Upper lobe of left lung (tissue), 6 donors: ENCODE results near the gene MED27. TPM values are rescaled to one million over a fixed set of nuclear protein-coding genes. Genes with fewer than 3 reads are reported as not detected.

Source experiments
- ATAC-seq, 2 donors: fragments of 200-7000 bp; cut with Tn5 transposase; one replicate each; pipeline ENCODE4 v1.9.1; 2022; ENCODE audit warnings: mild to moderate bottlenecking in 2 of 2, moderate library complexity in 2 of 2; ENCODE audit not compliant: low FRiP score in 2 of 2
- DNase-seq, 2 donors: peaks; one replicate each; pipeline ENCODE4 v3.0.0-alpha.2; 2019 to 2020
- H3K27ac ChIP-seq, 4 donors: fragments of 200-600 bp; sonication (generic); one replicate each; pipeline ENCODE4 v1.5.1; 2016 to 2019
- H3K27me3 ChIP-seq, 4 donors: fragments of 200-600 bp; sonication (generic); one replicate each; pipeline ENCODE4 v1.5.1; 2017 to 2019
- H3K36me3 ChIP-seq, 4 donors: fragments of 200-600 bp; sonication (generic); one replicate each; pipeline ENCODE4 v1.5.1; 2016 to 2019
- H3K4me1 ChIP-seq, 4 donors: fragments of 200-600 bp; sonication (generic); one replicate each; pipeline ENCODE4 v1.5.1; 2018 to 2019
- H3K4me3 ChIP-seq, 4 donors: fragments of 200-600 bp; sonication (generic); one replicate each; pipeline ENCODE4 v1.5.1; 2017 to 2019; ENCODE audit warnings: mild to moderate bottlenecking in 2 of 4, moderate library complexity in 1 of 4
- H3K9me3 ChIP-seq, 4 donors: fragments of 200-600 bp; sonication (generic); one replicate each; pipeline ENCODE4 v1.5.1; 2018 to 2019
- EP300 ChIP-seq, 4 donors: sonication (generic); formaldehyde crosslinking; IDR thresholded peaks; one replicate each; pipeline ENCODE4 v1.5.1; 2017; ENCODE audit warnings: antibody characterized with exemption in 4 of 4, control low read depth in 2 of 4
- POLR2A ChIP-seq, 4 donors: fragments of 450-650 bp; IDR thresholded peaks; one replicate each; pipeline ENCODE4 v1.5.1; 2016 to 2017; ENCODE audit warnings: antibody characterized with exemption in 4 of 4, mild to moderate bottlenecking in 2 of 4
- POLR2AphosphoS5 ChIP-seq, 2 donors: sonication (generic); formaldehyde crosslinking; IDR thresholded peaks; one replicate each; pipeline ENCODE4 v1.5.1; 2017; ENCODE audit warnings: antibody characterized with exemption in 2 of 2
- WGBS, 2 donors: methylation state at CpG; one replicate each; pipeline ENCODE4 v1.1.5; 2017 to 2018; 5-methylcytosine and 5-hydroxymethylcytosine counted together
- total RNA-seq, 6 donors: library from RNA; depleted of rRNA in 4 of 6; stranded (reverse); fragments of >200 nt in 4 of 6; gene quantifications; one replicate each; pipeline versions ENCODE4 v1.1.0 to v1.2.1, GENCODE V29; 2016 to 2021
- TF ChIP-seq, protein P1 (sequence below), 6 experiments: fragments of 450-650 bp in 4 of 6; fragments of 200-600 bp in 2 of 6; sonication (generic) in 2 of 6; IDR thresholded peaks; one replicate each; pipeline ENCODE4 v1.5.1; 2016 to 2019; ENCODE audit warnings: antibody characterized with exemption in 6 of 6
- donor health status: DM: no; HTN: no; CAD: no; lungs with moderate emphysema.
- donor health status: DM: no; HTN: yes; CAD: no; lungs with severe emphysema.

The MED27 gene
- total RNA-seq, 6 donors from 2014 or later, result 4.9 to 24.2 (median 17.1) TPM

DNA sequence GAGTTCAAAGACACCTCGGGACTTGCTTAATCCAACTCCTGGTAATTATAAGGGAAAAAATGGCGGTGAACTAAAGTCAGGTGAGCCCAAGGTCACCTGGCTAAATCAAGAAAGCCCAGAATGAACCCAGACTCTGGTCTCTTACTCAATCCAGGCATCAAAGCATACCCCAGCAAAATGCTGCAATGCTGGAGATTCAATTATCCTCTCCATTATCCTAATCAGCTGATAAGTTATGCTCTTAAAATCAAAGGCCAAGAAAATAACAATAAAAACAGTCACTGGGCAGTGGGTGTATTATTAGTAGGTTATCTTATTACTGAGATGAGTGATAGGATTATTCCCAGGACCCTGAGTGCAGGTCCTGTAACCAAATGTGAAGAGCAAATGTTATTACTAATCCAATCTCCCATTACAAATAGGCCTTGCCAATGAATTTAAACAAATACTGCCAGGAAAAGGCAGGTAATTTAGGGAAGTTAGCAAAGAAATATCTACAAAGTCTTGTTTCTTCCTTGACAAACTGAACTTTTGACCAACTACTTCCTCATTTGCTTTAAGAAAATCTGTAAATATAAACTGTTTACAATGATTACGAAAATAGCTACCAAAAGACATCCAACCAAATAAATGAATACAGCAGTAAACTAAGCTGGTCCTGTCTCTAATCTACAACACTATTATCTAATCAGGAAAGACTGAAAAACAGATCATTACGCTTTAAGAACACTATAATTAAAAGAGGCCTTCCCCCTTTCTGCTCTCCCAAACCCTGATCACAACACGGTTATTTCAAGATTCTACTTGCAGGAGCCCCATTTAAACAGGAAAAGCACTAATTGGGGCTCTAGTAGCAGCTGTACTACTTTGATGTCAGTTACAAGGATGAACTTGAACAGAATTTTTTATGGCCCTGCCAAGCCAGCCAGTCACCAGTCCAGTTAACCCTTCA lies 103.2 kb downstream of the MED27 start:
- H3K4me1 ChIP-seq, result peaks cover 16 to 24% (median 20%) of the 10 kb centered on the region in 4 donors
- DNase-seq (no peak), ATAC-seq (no peak)
- WGBS, 2 donors, result 65 to 69% methylated on average over 5 of the region's 5 CpGs
- no peaks in the 10 kb centered on the region for H3K36me3 ChIP-seq
- H3K9me3 ChIP-seq, result no peaks in the 10 kb centered on the region
- H3K4me3 ChIP-seq, result no peak overlapping the region
- H3K27me3 ChIP-seq, result no peaks in the 10 kb centered on the region
- H3K27ac ChIP-seq, result peak overlapping the region in 2 of 4 donors; percentile 15 to 42
- TF ChIP-seq EP300 (IDR thresholded peaks at IDR 0.05) (no peak), POLR2AphosphoS5 (IDR thresholded peaks at IDR 0.05) (no peak), POLR2A (IDR thresholded peaks at IDR 0.05) (no peak)
- TF ChIP-seq, protein P1, sequence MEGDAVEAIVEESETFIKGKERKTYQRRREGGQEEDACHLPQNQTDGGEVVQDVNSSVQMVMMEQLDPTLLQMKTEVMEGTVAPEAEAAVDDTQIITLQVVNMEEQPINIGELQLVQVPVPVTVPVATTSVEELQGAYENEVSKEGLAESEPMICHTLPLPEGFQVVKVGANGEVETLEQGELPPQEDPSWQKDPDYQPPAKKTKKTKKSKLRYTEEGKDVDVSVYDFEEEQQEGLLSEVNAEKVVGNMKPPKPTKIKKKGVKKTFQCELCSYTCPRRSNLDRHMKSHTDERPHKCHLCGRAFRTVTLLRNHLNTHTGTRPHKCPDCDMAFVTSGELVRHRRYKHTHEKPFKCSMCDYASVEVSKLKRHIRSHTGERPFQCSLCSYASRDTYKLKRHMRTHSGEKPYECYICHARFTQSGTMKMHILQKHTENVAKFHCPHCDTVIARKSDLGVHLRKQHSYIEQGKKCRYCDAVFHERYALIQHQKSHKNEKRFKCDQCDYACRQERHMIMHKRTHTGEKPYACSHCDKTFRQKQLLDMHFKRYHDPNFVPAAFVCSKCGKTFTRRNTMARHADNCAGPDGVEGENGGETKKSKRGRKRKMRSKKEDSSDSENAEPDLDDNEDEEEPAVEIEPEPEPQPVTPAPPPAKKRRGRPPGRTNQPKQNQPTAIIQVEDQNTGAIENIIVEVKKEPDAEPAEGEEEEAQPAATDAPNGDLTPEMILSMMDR (IDR thresholded peaks at IDR 0.05), result no peak

DNA sequence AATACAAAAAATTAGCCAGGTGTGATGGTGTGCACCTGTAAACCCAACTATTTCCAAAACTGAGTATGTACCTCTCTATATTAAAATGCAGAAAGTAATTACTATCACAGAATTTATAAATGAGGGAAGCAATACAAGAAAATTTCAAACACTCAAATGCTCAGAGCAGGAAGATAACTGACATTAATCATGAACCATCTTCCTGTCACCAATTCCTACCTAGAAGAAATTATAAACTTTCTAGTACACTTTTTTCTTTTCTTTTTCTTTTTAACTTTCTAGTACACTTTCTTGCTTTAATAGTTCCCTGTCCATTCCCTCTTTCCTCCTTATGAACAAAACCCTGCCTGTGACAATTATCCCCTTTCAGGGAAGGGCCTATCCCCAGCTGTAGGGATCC lies 106.8 kb downstream of the MED27 start:
- H3K4me3 ChIP-seq, result no peak overlapping the region
- peaks cover 16 to 24% (median 20%) of the 10 kb centered on the region in 4 donors for H3K4me1 ChIP-seq
- TF ChIP-seq, protein P1 (IDR thresholded peaks at IDR 0.05), result no peak
- TF ChIP-seq POLR2A (IDR thresholded peaks at IDR 0.05), result no peak
- TF ChIP-seq EP300 (IDR thresholded peaks at IDR 0.05), result no peak
- no peak for TF ChIP-seq POLR2AphosphoS5 (IDR thresholded peaks at IDR 0.05)
- DNase-seq (no peak), ATAC-seq (no peak)
- no peaks in the 10 kb centered on the region for H3K36me3 ChIP-seq
- H3K27me3 ChIP-seq, result no peaks in the 10 kb centered on the region
- H3K9me3 ChIP-seq, result no peaks in the 10 kb centered on the region
- H3K27ac ChIP-seq, result no peak overlapping the region

DNA sequence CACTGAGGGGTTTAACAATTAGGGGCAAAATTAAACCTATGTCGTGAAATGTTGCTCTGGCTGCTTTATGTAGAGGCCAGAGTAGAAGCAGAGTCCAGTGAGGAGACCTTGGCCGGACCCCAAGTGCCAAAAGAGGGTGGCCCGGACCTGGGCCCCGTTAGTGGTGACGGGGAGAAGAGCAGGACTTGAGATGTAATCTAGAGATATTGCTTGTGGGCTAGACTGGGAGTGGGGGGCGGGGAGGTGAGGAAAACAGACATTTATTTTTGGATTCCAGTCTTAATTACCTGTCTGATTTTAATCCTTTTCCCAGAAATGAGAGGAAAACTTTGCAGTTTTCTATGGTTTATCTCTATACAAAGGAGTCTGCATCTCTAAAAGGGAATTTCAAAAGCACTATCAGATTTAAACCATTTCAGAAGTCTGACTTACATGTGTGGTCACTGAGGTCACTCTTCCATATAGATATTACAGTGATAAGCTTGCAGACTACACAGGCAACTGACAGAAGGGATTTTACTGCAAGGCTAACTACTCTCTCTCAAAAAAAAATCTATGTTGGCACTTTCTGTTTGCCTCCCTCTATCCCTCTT lies 108.1 kb downstream of the MED27 start:
- H3K36me3 ChIP-seq, result no peaks in the 10 kb centered on the region
- ATAC-seq (no peak), DNase-seq (no peak)
- H3K27me3 ChIP-seq, result no peaks in the 10 kb centered on the region
- WGBS, 2 donors, result 96 to 98% methylated on average over 6 of the region's 6 CpGs
- H3K4me3 ChIP-seq, result no peak overlapping the region
- TF ChIP-seq, protein P1 (IDR thresholded peaks at IDR 0.05), result no peak
- TF ChIP-seq EP300 (IDR thresholded peaks at IDR 0.05) (no peak), POLR2AphosphoS5 (IDR thresholded peaks at IDR 0.05) (no peak), POLR2A (IDR thresholded peaks at IDR 0.05) (no peak)
- H3K9me3 ChIP-seq, result no peaks in the 10 kb centered on the region
- peaks cover 7 to 13% (median 11%) of the 10 kb centered on the region in 4 donors for H3K4me1 ChIP-seq
- H3K27ac ChIP-seq, result no peak overlapping the region

DNA sequence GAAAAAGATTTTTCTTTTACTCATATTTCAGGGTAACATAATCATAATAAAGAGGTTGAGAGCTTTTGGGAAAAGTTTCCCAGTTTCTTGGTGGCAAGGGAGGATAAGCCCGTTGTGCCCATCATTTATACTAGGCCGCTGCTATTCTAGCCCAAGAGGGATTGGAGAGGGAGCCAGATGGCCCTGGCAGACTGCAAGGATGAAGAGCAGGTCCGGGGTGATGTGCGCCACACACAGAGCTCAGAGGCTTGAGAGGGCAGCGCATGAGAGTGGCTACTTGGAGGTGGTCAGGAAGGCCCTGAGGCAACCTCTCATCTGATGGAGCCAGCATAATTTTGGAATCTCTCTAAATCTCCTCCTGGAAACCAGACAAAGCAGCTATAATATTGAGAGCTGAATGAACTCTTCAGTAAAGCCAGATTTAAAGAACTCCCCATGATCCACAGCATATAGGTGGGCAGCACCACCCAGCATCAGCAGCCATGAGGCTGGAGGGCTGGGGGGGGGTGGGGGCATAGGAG lies 110.1 kb downstream of the MED27 start:
- ATAC-seq (no peak), DNase-seq (no peak)
- TF ChIP-seq POLR2AphosphoS5 (IDR thresholded peaks at IDR 0.05), result no peak
- no peak for TF ChIP-seq EP300 (IDR thresholded peaks at IDR 0.05)
- no peak for TF ChIP-seq POLR2A (IDR thresholded peaks at IDR 0.05)
- Histone ChIP-seq H3K36me3 (no peaks in the 10 kb centered on the region), H3K27ac (no peak overlapping the region), H3K9me3 (no peaks in the 10 kb centered on the region), H3K4me3 (no peak overlapping the region), H3K27me3 (no peaks in the 10 kb centered on the region), H3K4me1 (no peaks in the 10 kb centered on the region)
- 94 to 97% methylated on average over 5 of the region's 5 CpGs for WGBS, 2 donors

DNA sequence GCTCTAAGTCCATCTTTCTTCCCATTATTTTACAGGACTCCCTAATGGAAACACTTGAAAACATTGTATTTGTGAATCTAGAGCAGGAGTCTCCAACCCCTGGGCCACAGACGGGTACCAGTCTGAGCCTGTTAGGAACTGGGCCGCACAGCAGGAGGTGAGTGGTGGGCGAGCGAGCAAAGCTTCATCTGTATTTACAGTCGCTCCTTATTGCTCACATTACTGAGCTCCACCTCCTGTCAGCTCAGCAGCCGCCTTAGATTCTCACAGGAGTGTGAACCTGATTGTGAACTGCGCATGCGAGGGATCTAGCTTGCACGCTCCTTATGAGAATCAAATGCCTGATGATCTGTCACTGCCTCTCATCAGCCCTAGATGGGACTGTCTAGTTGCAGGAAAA lies 111.0 kb downstream of the MED27 start:
- no peaks in the 10 kb centered on the region for H3K4me1 ChIP-seq

More for the DNA sequence above, 111.0 kb downstream of the MED27 start:
- no peaks in the 10 kb centered on the region for H3K27me3 ChIP-seq
- H3K4me3 ChIP-seq, result no peak overlapping the region
- TF ChIP-seq POLR2AphosphoS5 (IDR thresholded peaks at IDR 0.05) (no peak), POLR2A (IDR thresholded peaks at IDR 0.05) (no peak), EP300 (IDR thresholded peaks at IDR 0.05) (no peak)
- TF ChIP-seq, protein P1 (IDR thresholded peaks at IDR 0.05), result no peak
- H3K9me3 ChIP-seq, result no peaks in the 10 kb centered on the region
- DNase-seq (no peak), ATAC-seq (no peak)
- H3K36me3 ChIP-seq, result no peaks in the 10 kb centered on the region
- no peak overlapping the region for H3K27ac ChIP-seq
- WGBS, 2 donors, result 97 to 98% methylated on average over 9 of the region's 9 CpGs
